ENCODE data around the gene CAPN15.

The CAPN15 gene

GRCh38 chr16:548586-548985 is 21.1 kb downstream of the CAPN15 start:
- DNase-seq: no peak

- DNase-seq: no peak
Observed at GRCh38 chr16:549544-550263, 22.2 kb downstream of the CAPN15 start.

- no peak for DNase-seq
Observed at GRCh38 chr16:551210-551609, 23.7 kb downstream of the CAPN15 start.

- no peak for DNase-seq
Observed at GRCh38 chr16:552171-552570, 24.7 kb downstream of the CAPN15 start.

GRCh38 chr16:553601-554296 is 26.2 kb downstream of the CAPN15 start:
- DNase-seq: no peak

DNA sequence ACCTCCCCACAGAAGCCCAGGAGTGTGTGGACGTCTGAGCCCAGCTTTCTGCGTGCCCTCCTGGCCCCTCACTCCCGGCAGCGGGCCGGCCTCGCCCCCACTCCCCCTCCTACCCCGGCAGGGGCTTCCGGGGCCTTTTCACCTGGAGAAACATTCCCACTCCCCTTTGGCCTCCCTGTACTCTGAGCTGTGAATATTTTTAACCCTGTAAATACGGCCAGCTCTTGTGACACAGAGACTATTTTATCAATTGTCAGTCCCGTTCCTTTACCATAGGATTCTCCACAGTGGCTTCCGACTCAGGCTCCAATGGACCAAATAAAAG is 26.7 kb downstream of the CAPN15 start:
- no peak for DNase-seq

DNA sequence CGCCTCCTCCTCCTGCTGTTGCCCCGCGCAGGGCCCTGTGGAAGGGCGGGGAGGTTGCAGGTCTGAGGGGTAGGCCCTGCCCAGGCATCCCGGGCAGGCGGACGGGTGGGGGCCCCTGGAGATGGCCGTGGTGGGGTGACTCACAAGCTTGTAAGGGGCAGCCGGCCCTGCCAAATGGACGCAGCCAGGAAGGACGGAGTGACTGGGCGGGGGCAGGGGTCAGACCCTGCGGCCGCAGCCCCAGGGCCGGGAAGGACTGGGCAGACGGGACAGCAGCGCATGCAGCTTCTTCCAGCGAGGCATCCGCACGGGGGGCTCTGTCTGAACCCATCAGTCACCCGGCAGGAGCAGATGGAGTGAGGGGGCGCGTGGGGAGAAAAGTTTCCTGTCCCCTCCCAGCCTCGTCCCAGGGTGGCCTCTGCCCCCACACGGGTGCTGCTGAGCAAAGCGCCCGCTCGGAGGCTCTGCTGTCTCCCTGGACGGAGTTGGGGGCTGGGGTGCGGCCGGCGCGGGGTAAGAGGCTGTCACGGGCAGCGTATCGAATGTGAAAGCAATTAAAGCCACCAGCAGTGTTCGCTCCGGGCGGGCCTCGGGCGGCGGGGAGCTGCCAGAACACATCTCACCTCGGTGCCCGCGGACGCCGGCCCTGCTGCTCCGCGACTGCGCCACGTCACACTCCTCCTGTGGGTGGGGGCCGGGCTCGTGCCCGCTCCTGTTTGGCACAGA is 27.3 kb downstream of the CAPN15 start:
- DNase-seq: no peak

DNA sequence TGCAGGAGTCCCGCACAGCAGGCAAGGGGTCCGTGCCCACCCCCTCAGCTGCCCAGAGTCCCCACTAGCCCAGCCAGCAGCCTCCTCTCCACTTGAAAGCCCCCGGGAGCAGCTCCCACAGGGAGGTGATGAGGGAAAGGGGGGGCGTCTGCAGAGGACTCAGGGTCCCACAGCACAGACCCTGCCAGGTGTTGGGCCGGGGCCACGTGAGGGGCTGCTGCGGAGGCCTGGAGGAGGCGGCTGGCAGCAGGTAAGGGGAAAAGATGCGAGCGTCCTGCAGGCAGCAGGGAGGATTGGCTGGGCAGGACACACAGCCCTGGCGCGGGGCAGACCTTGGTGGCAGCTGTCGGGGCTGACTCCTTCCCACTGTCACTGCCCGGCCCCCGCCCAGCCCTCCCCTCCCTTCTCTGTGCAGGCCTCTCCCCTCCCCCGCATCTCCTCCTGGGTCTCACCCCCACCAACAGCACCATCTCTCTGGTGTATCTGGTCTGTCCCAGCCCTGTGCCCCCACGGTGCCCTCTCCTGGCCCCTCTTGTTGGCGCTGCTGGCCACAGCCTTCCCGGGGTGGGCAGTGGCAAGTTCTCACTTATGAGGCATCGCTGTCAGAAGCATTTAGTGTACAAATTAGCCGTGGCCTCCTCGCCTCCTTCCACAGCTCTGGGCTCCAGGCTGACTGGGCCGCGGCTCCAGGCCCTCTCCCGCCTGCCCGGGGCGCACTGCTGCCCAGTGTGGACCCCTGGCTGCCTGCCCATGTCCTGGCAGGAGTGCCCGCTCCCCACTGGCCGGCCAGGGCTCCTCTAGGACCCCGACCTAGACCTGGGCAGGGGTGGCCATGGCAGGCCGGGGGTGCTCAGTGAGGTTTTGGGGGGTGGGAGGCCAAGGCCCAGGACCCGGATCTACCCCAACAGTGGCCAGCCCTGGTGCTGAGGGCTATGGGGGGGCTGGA is 28.3 kb downstream of the CAPN15 start:
- DNase-seq: no peak

- DNase-seq: no peak
Observed at GRCh38 chr16:556474-557173, 29.1 kb downstream of the CAPN15 start.

DNA sequence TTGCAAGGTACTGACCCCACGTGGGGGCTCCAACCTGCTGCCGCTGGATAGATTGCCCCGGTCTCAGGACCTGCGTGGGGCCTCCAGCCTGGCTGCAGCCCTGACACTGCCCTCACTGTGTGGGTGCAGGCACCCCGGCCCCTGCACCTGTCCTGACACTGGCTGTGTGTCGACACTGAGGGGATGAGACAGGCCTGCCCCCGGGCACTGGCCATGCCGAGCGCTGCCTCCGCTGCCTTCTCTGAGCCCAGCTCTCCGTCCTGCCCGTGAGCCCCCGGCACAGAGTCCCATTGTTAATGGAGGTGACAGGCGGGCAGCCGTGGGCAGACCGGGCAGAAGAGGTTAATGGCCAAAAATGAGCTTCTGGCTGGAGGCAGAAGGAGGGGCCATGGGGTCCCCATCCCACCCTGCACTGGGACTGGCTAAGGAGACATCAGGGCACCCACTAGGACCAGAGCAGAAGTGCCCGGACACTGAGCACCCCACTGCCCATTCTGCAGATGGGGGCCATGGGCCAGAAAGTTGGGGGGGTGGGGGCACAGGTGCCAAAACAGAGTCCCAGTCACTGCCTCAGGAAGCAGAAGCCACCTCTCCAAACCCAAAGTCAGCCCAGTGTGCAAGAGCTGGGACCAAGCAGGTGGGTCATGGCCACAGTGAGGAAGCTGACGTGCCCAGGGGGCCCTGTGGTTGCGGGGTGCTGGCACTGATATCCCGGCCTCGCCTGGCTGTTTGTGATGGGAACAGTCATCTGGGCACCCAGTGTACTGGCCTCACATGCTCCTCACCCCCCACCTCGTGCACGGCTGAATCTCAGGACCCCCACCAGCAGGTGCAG is 30.2 kb downstream of the CAPN15 start:
- DNase-seq: no peak

DNA sequence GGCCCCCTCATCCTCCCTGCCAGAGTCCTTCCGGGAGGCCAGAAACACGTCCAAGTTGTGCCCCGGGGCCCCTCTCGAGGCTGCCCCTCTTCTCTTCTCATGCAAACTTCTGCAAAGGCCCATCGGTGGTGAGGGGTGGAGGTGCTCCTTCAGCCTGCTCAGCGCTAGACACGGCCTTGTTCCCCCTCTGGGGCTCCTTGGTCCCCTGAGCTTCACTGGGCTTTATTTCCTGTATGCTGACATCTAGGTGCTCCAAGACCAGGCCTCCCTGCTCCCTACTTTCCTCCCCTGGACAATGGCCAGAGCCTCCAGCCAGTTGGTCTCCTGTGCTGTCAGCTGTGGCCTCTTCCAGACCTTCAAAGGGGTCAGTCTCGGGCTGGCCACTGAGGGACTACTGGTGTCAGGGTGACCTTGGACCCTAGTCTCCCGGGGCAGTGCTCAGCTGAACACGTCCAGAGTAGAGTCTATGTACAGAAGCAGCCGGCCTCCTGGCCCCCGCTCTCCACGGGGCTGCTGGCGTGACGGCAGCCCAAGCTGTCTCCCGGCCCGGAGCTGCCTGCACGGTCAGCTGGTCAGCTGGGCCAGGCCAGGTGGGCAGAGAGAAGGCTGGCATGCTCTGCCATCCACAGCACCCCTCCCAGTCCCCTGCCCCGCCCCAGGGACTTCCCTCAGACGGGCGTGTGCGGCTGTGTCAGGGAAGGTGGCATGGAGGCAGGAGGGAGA is 30.9 kb downstream of the CAPN15 start:
- DNase-seq: no peak

DNA sequence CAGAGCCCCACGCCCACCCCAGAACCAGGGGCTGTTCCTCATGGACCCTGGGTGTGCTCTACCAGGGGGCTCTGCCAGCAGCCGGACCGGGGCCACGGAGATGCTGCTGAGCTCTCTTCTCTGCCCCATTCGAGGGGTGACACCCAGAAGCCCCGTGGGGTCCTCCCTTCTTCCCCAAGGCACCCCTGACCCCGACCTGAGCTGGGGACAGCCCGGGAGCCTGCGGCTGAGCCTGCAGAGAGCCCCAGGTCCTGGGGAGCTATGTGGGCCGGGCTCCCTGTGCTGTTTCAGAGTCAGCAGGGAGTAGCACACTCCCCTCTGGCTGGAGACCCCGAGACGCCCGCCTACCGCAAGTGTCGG is 31.5 kb downstream of the CAPN15 start:
- DNase-seq: no peak

- DNase-seq: no peak
Observed at GRCh38 chr16:559411-560203, 32.1 kb downstream of the CAPN15 start.

GRCh38 chr16:560204-560700 is 32.7 kb downstream of the CAPN15 start, which contains the start of gene PRR35:
PRR35 (plus strand) TSS chr16:560394; CDS start chr16:563295, 2,901 bp downstream.
- DNase-seq: no peak

GRCh38 chr16:560701-561412 is 33.3 kb downstream of the CAPN15 start:
- DNase-seq: no peak

DNA sequence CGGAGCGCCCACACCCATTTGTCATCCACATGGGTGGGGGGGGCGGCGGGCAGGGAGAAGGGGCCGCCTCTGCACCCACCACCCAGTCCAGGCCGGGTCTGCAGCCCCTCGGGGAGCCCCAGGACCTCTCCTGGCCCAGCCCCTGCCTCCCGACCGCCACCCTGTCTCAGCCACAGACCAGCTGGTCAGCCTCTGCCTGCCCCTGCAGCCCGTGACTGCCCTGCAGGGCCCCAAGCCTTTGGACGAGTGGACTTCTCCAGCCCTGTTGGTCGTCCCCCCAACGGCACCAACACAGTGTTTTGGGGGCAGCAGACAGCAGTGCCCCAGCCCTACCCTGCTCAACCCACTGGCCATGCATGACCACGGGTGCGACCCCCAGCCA is 33.9 kb downstream of the CAPN15 start:
- DNase-seq: no peak

DNA sequence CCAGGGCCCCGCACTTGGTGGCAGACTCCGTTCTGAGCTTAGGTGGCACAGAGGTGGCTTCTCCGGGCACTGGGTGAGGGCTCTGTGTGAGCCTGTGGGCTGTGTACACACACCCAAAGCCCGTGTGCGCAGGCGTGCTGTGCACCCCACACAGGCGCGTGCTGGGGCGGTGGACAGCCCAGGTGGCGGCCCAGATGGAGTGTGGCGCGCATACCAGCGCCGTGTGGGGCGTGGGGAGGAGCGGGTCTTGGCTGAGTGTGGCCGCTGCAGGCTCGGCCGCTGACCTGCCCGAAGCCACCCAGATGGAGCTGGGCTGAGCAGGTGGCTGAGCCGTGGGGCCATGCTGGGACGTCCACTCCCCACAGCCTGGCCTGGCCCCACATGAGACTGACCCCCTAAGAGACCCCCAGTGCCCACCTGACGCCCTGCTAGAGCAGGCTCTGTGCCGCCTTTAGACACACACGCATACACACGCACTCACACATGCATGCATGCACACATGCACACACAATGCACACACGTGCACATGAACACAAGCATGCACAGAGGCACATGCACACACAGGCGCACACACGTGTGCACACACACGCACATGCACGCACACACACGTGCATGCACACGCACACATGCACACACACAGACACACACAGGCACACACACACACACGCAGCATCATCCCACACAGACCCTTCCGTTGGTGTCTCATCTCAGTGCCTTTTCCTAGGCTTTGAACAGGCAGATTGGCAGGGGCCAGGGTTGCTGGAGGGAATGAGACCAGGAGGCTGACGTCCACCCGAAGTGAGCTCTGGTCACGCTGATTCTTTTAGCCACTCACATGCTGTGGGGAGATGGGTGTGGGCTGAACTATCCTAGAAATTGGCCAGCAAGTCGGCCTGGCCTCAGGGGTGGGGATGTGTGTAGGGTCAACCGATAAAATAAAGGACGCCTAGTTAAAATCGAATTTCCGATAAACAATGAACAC is 34.7 kb downstream of the CAPN15 start:
- no peak for DNase-seq

All from activated T-cell treated with anti-CD3 and anti-CD28 coated beads, Interleukin-2, amount 50 U/mL, for 48 hours (primary cell).